Activated CD4-positive, alpha-beta T cell treated with anti-CD3 and anti-CD28 coated beads for 36 hours (primary cell): Measurements from ENCODE around the gene COL23A1. TPM values are rescaled to one million over a fixed set of nuclear protein-coding genes. Genes with fewer than 3 reads are reported as not detected.
"Not testable (repeated sequence)": the region's sequence is repeated elsewhere in the genome, so short reads cannot be mapped to it uniquely, and the experiment has no call there.

Experiments
- ATAC-seq: fragments of 200-7000 bp; cut with Tn5 transposase; one replicate; pipeline ENCODE4 v1.10.0; 2021; ENCODE audit warnings: mild to moderate bottlenecking, moderate library complexity
- CTCF ChIA-PET: fragments of 350-600 bp; sonication (Branson Sonifier 250); formaldehyde crosslinking; loops from one replicate; lab custom pipeline; 2021; ENCODE audit warnings: antibody characterized with exemption; lab: Charles Lee
- POLR2A ChIA-PET: fragments of 350-600 bp; sonication (Branson Sonifier 250); formaldehyde crosslinking; loops from one replicate; lab custom pipeline; 2021; ENCODE audit warnings: antibody characterized with exemption, inconsistent platforms; lab: Charles Lee
- DNase-seq: peaks from one replicate; pipeline ENCODE4 v3.0.0-alpha.2; 2020
- H3K27ac Mint-ChIP-seq: one replicate; pipeline ENCODE4 v1.8.0; 2021; ENCODE audit warnings: mixed read lengths
- H3K27me3 Mint-ChIP-seq: one replicate; pipeline ENCODE4 v1.8.0; 2021; ENCODE audit warnings: mixed read lengths
- H3K36me3 Mint-ChIP-seq: one replicate; pipeline ENCODE4 v1.8.0; 2021; ENCODE audit warnings: low read depth, mixed read lengths
- H3K4me1 Mint-ChIP-seq: one replicate; pipeline ENCODE4 v1.8.0; 2021; ENCODE audit warnings: mixed read lengths
- H3K4me3 Mint-ChIP-seq: one replicate; pipeline ENCODE4 v1.8.0; 2021; ENCODE audit warnings: mild to moderate bottlenecking, moderate library complexity, mixed read lengths
- H3K9me3 Mint-ChIP-seq: one replicate; pipeline ENCODE4 v1.8.0; 2021; ENCODE audit warnings: low read depth, mixed read lengths
- intact Hi-C, 2 experiments: fragments of 100-400 bp; cut with DNase I in 1 of 2; cut with micrococcal nuclease in 1 of 2; formaldehyde crosslinking; loops; one replicate each; pipeline versions ENCODE4 v1.14.2 to v1.15.1; 2022 to 2024; cut with DNase I, micrococcal nuclease
- total RNA-seq, 2 experiments: library from RNA; stranded (reverse); gene quantifications; one replicate each; pipeline ENCODE4 v1.2.3, GENCODE V29; 2021

COL23A1 gene
- total RNA-seq, 2 experiments from 2014 or later: not detected

- H3K27me3 Mint-ChIP-seq: peaks cover 6% of the 10 kb centered on the region
- H3K27ac Mint-ChIP-seq: no peak overlapping the region
- intact Hi-C loops: no loop called here
- no peak overlapping the region for H3K4me3 Mint-ChIP-seq
- DNase-seq (no peak), ATAC-seq (no peak)
- ChIA-PET CTCF (interaction anchor here (0.9 kb wide), 1 partner anchor 174 kb away, joined by 3 read pairs; no protein-coding TSS in a partner anchor), POLR2A (no interaction called here)
- H3K36me3 Mint-ChIP-seq: no peaks in the 10 kb centered on the region
- no peaks in the 10 kb centered on the region for H3K4me1 Mint-ChIP-seq
- H3K9me3 Mint-ChIP-seq: no peaks in the 10 kb centered on the region
Observed at GRCh38 chr5:178310130-178310865, 279.9 kb downstream of the COL23A1 start.

- Mint-ChIP-seq H3K4me1 (no peaks in the 10 kb centered on the region), H3K4me3 (no peak overlapping the region), H3K36me3 (no peaks in the 10 kb centered on the region), H3K27ac (no peak overlapping the region), H3K27me3 (peaks cover 11% of the 10 kb centered on the region), H3K9me3 (no peaks in the 10 kb centered on the region)
- intact Hi-C loops: no loop called here
- ChIA-PET CTCF (no interaction called here), POLR2A (no interaction called here)
- DNase-seq (no peak), ATAC-seq (no peak)
Observed at GRCh38 chr5:178309271-178310013, 280.8 kb downstream of the COL23A1 start.

GRCh38 chr5:178308541-178309092 lies 281.6 kb downstream of the COL23A1 start:
- intact Hi-C loops: no loop called here
- no peaks in the 10 kb centered on the region for H3K9me3 Mint-ChIP-seq
- no peak overlapping the region for H3K27ac Mint-ChIP-seq
- no peak overlapping the region for H3K4me3 Mint-ChIP-seq
- DNase-seq: no peak
- CTCF ChIA-PET: no interaction called here
- no peak for ATAC-seq
- H3K36me3 Mint-ChIP-seq: no peaks in the 10 kb centered on the region
- POLR2A ChIA-PET: no interaction called here
- peaks cover 11% of the 10 kb centered on the region for H3K27me3 Mint-ChIP-seq
- H3K4me1 Mint-ChIP-seq: no peaks in the 10 kb centered on the region

- Mint-ChIP-seq H3K4me3 (no peak overlapping the region), H3K36me3 (no peaks in the 10 kb centered on the region), H3K27ac (no peak overlapping the region), H3K27me3 (peaks cover 12% of the 10 kb centered on the region), H3K4me1 (no peaks in the 10 kb centered on the region), H3K9me3 (no peaks in the 10 kb centered on the region)
- intact Hi-C loops: no loop called here
- DNase-seq (no peak), ATAC-seq (no peak)
- ChIA-PET CTCF (no interaction called here), POLR2A (no interaction called here)
Observed at GRCh38 chr5:178307267-178308045, 282.7 kb downstream of the COL23A1 start.

DNA sequence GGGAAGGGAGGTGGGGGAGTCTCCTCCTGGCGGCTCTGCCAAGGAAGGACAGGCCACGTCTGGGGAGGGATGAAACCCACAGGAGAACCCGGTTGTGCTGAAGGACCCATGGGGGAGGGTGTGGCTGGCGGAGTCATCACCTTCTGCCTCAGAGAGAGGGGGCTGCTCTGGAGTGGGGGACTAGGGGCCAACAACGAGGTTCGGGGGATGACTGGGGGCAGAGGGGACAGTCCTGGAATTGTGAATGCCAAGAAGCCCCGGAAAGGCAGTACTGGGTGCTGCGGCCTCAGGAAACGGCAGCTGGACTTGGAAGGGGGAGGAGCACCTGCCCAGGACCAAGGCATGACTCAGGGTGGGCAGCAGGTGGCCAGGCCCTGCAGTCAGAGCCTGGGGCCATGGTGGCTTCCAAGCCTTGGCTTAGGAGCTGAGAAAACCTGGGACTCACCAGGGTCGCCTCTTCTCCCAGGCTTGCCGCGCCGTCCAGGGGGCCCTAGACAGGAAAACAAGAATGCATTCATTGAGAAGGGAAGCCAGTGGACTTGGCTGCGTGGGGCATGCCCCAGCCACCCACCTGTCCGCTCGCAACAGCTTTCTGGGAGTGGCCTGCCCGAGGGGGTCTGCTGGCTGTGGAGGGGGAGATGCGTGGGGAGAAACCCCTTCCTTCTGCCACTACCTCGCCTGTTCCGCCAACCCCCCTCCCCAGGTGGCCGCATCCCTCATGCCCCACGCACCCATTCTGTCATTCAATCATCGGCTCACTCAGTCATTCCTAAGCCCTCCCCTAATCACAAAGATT lies 283.6 kb downstream of the COL23A1 start:
- peaks cover 12% of the 10 kb centered on the region for H3K27me3 Mint-ChIP-seq
- H3K4me3 Mint-ChIP-seq: no peak overlapping the region
- no peak overlapping the region for H3K27ac Mint-ChIP-seq
- no peak for ATAC-seq
- ChIA-PET POLR2A (no interaction called here), CTCF (no interaction called here)
- no peaks in the 10 kb centered on the region for H3K4me1 Mint-ChIP-seq
- no peaks in the 10 kb centered on the region for H3K9me3 Mint-ChIP-seq
- DNase-seq: no peak
- H3K36me3 Mint-ChIP-seq: no peaks in the 10 kb centered on the region
- intact Hi-C loops: no loop called here

DNA sequence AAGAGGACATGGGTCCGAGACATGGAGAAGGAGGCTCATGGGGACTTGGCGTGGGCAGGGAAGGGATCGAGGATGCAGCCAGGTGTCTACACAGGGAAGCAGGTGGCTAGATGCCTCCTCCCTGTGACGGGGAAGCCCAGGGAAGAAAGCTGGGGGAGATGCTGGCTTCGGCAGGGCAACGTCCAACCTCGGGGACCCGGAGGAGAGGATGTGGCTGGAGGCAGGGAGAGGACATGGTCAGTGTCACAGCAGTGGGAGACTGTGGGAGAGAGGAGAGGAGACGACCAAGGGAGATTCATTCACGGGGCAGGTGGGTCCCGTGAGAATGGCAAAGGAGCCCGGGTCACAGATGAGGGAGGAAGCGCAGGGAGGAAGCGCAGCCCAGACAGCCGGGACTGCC lies 284.4 kb downstream of the COL23A1 start:
- no peak for DNase-seq
- Mint-ChIP-seq H3K27ac (no peak overlapping the region), H3K9me3 (peaks cover 2% of the 10 kb centered on the region), H3K4me1 (no peaks in the 10 kb centered on the region), H3K27me3 (peaks cover 12% of the 10 kb centered on the region), H3K36me3 (no peaks in the 10 kb centered on the region), H3K4me3 (no peak overlapping the region)
- intact Hi-C loops: no loop called here
- ChIA-PET POLR2A (no interaction called here), CTCF (no interaction called here)
- no peak for ATAC-seq

GRCh38 chr5:178304761-178305645 lies 285.2 kb downstream of the COL23A1 start:
- no peak for DNase-seq
- Mint-ChIP-seq H3K27me3 (peaks cover 12% of the 10 kb centered on the region), H3K27ac (no peak overlapping the region), H3K9me3 (peaks cover 2% of the 10 kb centered on the region), H3K36me3 (no peaks in the 10 kb centered on the region), H3K4me3 (no peak overlapping the region), H3K4me1 (no peaks in the 10 kb centered on the region)
- intact Hi-C loops: no loop called here
- ChIA-PET POLR2A (no interaction called here), CTCF (no interaction called here)
- no peak for ATAC-seq

GRCh38 chr5:178304016-178304415 lies 286.2 kb downstream of the COL23A1 start:
- ChIA-PET CTCF (no interaction called here), POLR2A (no interaction called here)
- Mint-ChIP-seq H3K4me3 (no peak overlapping the region), H3K4me1 (no peaks in the 10 kb centered on the region), H3K9me3 (peaks cover 2% of the 10 kb centered on the region), H3K27ac (no peak overlapping the region), H3K27me3 (peaks cover 12% of the 10 kb centered on the region), H3K36me3 (no peaks in the 10 kb centered on the region)
- ATAC-seq (no peak), DNase-seq (no peak)
- intact Hi-C loops: no loop called here

GRCh38 chr5:178302321-178302720 lies 287.9 kb downstream of the COL23A1 start:
- H3K36me3 Mint-ChIP-seq, H3K27ac Mint-ChIP-seq, CTCF ChIA-PET, ATAC-seq, intact Hi-C loops, POLR2A ChIA-PET, H3K9me3 Mint-ChIP-seq, DNase-seq, H3K4me1 Mint-ChIP-seq, H3K4me3 Mint-ChIP-seq: not testable (repeated sequence)
- peaks cover 12% of the 10 kb centered on the region for H3K27me3 Mint-ChIP-seq

GRCh38 chr5:178301641-178302040 lies 288.6 kb downstream of the COL23A1 start:
- peaks cover 12% of the 10 kb centered on the region for H3K27me3 Mint-ChIP-seq
- ChIA-PET POLR2A (no interaction called here), CTCF (no interaction called here)
- no peaks in the 10 kb centered on the region for H3K4me1 Mint-ChIP-seq
- peaks cover 2% of the 10 kb centered on the region for H3K9me3 Mint-ChIP-seq
- no peaks in the 10 kb centered on the region for H3K36me3 Mint-ChIP-seq
- ATAC-seq (no peak), DNase-seq (no peak)
- intact Hi-C loops: no loop called here
- H3K27ac Mint-ChIP-seq: no peak overlapping the region
- H3K4me3 Mint-ChIP-seq: no peak overlapping the region
